Activated T-helper 2 cell treated with anti-CD3 and anti-CD28 coated beads, Interferon-gamma antibody, Interleukin-2, Interleukin-4, amounts not matched to agents 10 μg/mL and 5 μg/mL and 100 μg/mL, durations not matched to agents 14 hours and 24 hours and 36 hours (primary cell): ENCODE data around the gene CST6. TPM values are rescaled to one million over a fixed set of nuclear protein-coding genes. Genes with fewer than 3 reads are reported as not detected.

ENCODE experiments used
- DNase-seq: peaks from one replicate; pipeline ENCODE4 v3.0.0; 2021; ENCODE audit warnings: low spot score
- H3K27ac Mint-ChIP-seq: one replicate; pipeline ENCODE4 v1.8.0; 2021; ENCODE audit warnings: mixed read lengths
- H3K27me3 Mint-ChIP-seq: one replicate; pipeline ENCODE4 v1.8.0; 2021; ENCODE audit warnings: low read depth, mixed read lengths
- H3K36me3 Mint-ChIP-seq: one replicate; pipeline ENCODE4 v1.8.0; 2021; ENCODE audit warnings: low read depth, mixed read lengths
- H3K4me1 Mint-ChIP-seq: one replicate; pipeline ENCODE4 v1.8.0; 2021; ENCODE audit warnings: low read depth, mixed read lengths
- H3K4me3 Mint-ChIP-seq: one replicate; pipeline ENCODE4 v1.8.0; 2021; ENCODE audit warnings: low read depth, mild to moderate bottlenecking, moderate library complexity, mixed read lengths
- H3K9me3 Mint-ChIP-seq: one replicate; pipeline ENCODE4 v1.8.0; 2021; ENCODE audit warnings: mixed read lengths
- intact Hi-C: fragments of 100-400 bp; cut with micrococcal nuclease; formaldehyde crosslinking; loops from one replicate; pipeline ENCODE4 v1.15.1; 2023
- total RNA-seq: library from RNA; stranded (reverse); gene quantifications from 2 replicates; pipeline ENCODE4 v1.2.3, GENCODE V29; 2022

CST6 gene
- total RNA-seq, result 0.69 and 0.75 TPM in 2 replicates

GRCh38 chr11:66011785-66012303 lies at the start of gene CST6:
TSS of gene CST6 (plus strand) at chr11:66012008. CDS start at chr11:66012045, 37 bp downstream.
- Mint-ChIP-seq H3K4me3 (no peak within 1 kb of the TSS), H3K9me3 (no peaks in the 10 kb centered on the region)

GRCh38 chr11:65962141-65962564 lies 49.7 kb upstream of the CST6 start:
- intact Hi-C loops, result no loop called here
- no peak for DNase-seq
- H3K9me3 Mint-ChIP-seq, result no peaks in the 10 kb centered on the region
- peak overlapping the region; percentile 59 for H3K27ac Mint-ChIP-seq
- H3K4me3 Mint-ChIP-seq, result peak overlapping the region; percentile 96
- H3K27me3 Mint-ChIP-seq, result no peaks in the 10 kb centered on the region
- H3K4me1 Mint-ChIP-seq, result peaks cover 29% of the 10 kb centered on the region
- peaks cover 49% of the 10 kb centered on the region for H3K36me3 Mint-ChIP-seq

More at GRCh38 chr11:66011785-66012303, at the start of gene CST6:
- H3K4me1 Mint-ChIP-seq, result no peaks in the 10 kb centered on the region
- H3K27ac Mint-ChIP-seq, result no peak within 1 kb of the TSS
- peaks cover 19% of the 10 kb centered on the region for H3K27me3 Mint-ChIP-seq
- DNase-seq, result no peak
- intact Hi-C loops, result no loop called here
- no peaks in the 10 kb centered on the region for H3K36me3 Mint-ChIP-seq

GRCh38 chr11:65964906-65965305 lies 46.9 kb upstream of the CST6 start:
- Mint-ChIP-seq H3K36me3 (peaks cover 71% of the 10 kb centered on the region), H3K4me3 (no peak overlapping the region), H3K4me1 (peaks cover 24% of the 10 kb centered on the region), H3K27me3 (no peaks in the 10 kb centered on the region), H3K27ac (no peak overlapping the region), H3K9me3 (no peaks in the 10 kb centered on the region)
- no peak for DNase-seq
- intact Hi-C loops, result no loop called here

GRCh38 chr11:65965986-65966762 lies 45.6 kb upstream of the CST6 start:
- peaks cover 20% of the 10 kb centered on the region for H3K4me1 Mint-ChIP-seq
- no peak for DNase-seq
- H3K27me3 Mint-ChIP-seq, result no peaks in the 10 kb centered on the region
- no peak overlapping the region for H3K4me3 Mint-ChIP-seq
- intact Hi-C loops, result no loop called here
- H3K9me3 Mint-ChIP-seq, result no peaks in the 10 kb centered on the region
- peaks cover 78% of the 10 kb centered on the region for H3K36me3 Mint-ChIP-seq
- no peak overlapping the region for H3K27ac Mint-ChIP-seq

GRCh38 chr11:65967329-65967934 lies 44.4 kb upstream of the CST6 start:
- intact Hi-C loops, result no loop called here
- H3K9me3 Mint-ChIP-seq, result no peaks in the 10 kb centered on the region
- peaks cover 80% of the 10 kb centered on the region for H3K36me3 Mint-ChIP-seq
- no peak overlapping the region for H3K4me3 Mint-ChIP-seq
- no peaks in the 10 kb centered on the region for H3K27me3 Mint-ChIP-seq
- peaks cover 16% of the 10 kb centered on the region for H3K4me1 Mint-ChIP-seq
- no peak for DNase-seq
- H3K27ac Mint-ChIP-seq, result no peak overlapping the region

- intact Hi-C loops, result no loop called here
- H3K27me3 Mint-ChIP-seq, result no peaks in the 10 kb centered on the region
- H3K9me3 Mint-ChIP-seq, result no peaks in the 10 kb centered on the region
- H3K36me3 Mint-ChIP-seq, result peaks cover 80% of the 10 kb centered on the region
- peaks cover 6% of the 10 kb centered on the region for H3K4me1 Mint-ChIP-seq
- no peak for DNase-seq
- no peak overlapping the region for H3K4me3 Mint-ChIP-seq
- no peak overlapping the region for H3K27ac Mint-ChIP-seq
Measured at GRCh38 chr11:65968600-65969482, 43.0 kb upstream of the CST6 start.

GRCh38 chr11:65972116-65972515 lies 39.7 kb upstream of the CST6 start:
- no peak overlapping the region for H3K27ac Mint-ChIP-seq

GRCh38 chr11:65973439-65974110 lies 38.2 kb upstream of the CST6 start:
- no peak overlapping the region for H3K27ac Mint-ChIP-seq
- peaks cover 66% of the 10 kb centered on the region for H3K36me3 Mint-ChIP-seq
- H3K4me3 Mint-ChIP-seq, result no peak overlapping the region
- DNase-seq, result no peak
- H3K4me1 Mint-ChIP-seq, result no peaks in the 10 kb centered on the region
- no peaks in the 10 kb centered on the region for H3K9me3 Mint-ChIP-seq
- no peaks in the 10 kb centered on the region for H3K27me3 Mint-ChIP-seq
- intact Hi-C loops, result no loop called here

More at GRCh38 chr11:65972116-65972515, 39.7 kb upstream of the CST6 start:
- H3K9me3 Mint-ChIP-seq, result no peaks in the 10 kb centered on the region
- DNase-seq, result no peak
- intact Hi-C loops, result no loop called here
- H3K36me3 Mint-ChIP-seq, result peaks cover 69% of the 10 kb centered on the region
- no peaks in the 10 kb centered on the region for H3K27me3 Mint-ChIP-seq
- no peak overlapping the region for H3K4me3 Mint-ChIP-seq
- H3K4me1 Mint-ChIP-seq, result no peaks in the 10 kb centered on the region

GRCh38 chr11:65975771-65976170 lies 36.0 kb upstream of the CST6 start:
- no peak for DNase-seq
- Mint-ChIP-seq H3K9me3 (no peaks in the 10 kb centered on the region), H3K4me3 (no peak overlapping the region), H3K36me3 (peaks cover 63% of the 10 kb centered on the region), H3K4me1 (no peaks in the 10 kb centered on the region), H3K27ac (no peak overlapping the region), H3K27me3 (no peaks in the 10 kb centered on the region)
- intact Hi-C loops, result no loop called here

GRCh38 chr11:65976216-65977176 lies 35.3 kb upstream of the CST6 start:
- intact Hi-C loops, result no loop called here
- Mint-ChIP-seq H3K27ac (no peak overlapping the region), H3K36me3 (peaks cover 62% of the 10 kb centered on the region), H3K9me3 (no peaks in the 10 kb centered on the region), H3K27me3 (no peaks in the 10 kb centered on the region), H3K4me1 (no peaks in the 10 kb centered on the region), H3K4me3 (no peak overlapping the region)
- no peak for DNase-seq

- Mint-ChIP-seq H3K4me3 (no peak overlapping the region), H3K27ac (no peak overlapping the region), H3K36me3 (peaks cover 52% of the 10 kb centered on the region), H3K9me3 (no peaks in the 10 kb centered on the region), H3K27me3 (no peaks in the 10 kb centered on the region), H3K4me1 (no peaks in the 10 kb centered on the region)
- no peak for DNase-seq
- intact Hi-C loops, result no loop called here
Measured at GRCh38 chr11:65977621-65978390, 34.0 kb upstream of the CST6 start.
